Activated T-cell treated with anti-CD3 and anti-CD28 coated beads, Interleukin-2, amount 50 U/mL, for 24 hours (primary cell): ENCODE data around the gene DDHD1.
"Not testable (repeated sequence)": the region's sequence is repeated elsewhere in the genome, so short reads cannot be mapped to it uniquely, and the experiment has no call there.

Source experiments
- DNase-seq: peaks from one replicate; pipeline ENCODE4 v3.0.0-alpha.2; 2020
- H3K27ac Mint-ChIP-seq: 2 replicates; pipeline ENCODE4 v1.8.0; 2020; ENCODE audit warnings: mild to moderate bottlenecking, mixed read lengths
- H3K27me3 Mint-ChIP-seq: 2 replicates; pipeline ENCODE4 v1.8.0; 2020; ENCODE audit warnings: mixed read lengths
- H3K36me3 Mint-ChIP-seq: 2 replicates; pipeline ENCODE4 v1.8.0; 2020; ENCODE audit warnings: low read depth, mixed read lengths
- H3K4me1 Mint-ChIP-seq: 2 replicates; pipeline ENCODE4 v1.8.0; 2020; ENCODE audit warnings: low read depth, mixed read lengths
- H3K4me3 Mint-ChIP-seq: 2 replicates; pipeline ENCODE4 v1.8.0; 2020; ENCODE audit warnings: mild to moderate bottlenecking, moderate library complexity, mixed read lengths
- H3K9me3 Mint-ChIP-seq: 2 replicates; pipeline ENCODE4 v1.8.0; 2020; ENCODE audit warnings: mixed read lengths

The DDHD1 gene

DNA sequence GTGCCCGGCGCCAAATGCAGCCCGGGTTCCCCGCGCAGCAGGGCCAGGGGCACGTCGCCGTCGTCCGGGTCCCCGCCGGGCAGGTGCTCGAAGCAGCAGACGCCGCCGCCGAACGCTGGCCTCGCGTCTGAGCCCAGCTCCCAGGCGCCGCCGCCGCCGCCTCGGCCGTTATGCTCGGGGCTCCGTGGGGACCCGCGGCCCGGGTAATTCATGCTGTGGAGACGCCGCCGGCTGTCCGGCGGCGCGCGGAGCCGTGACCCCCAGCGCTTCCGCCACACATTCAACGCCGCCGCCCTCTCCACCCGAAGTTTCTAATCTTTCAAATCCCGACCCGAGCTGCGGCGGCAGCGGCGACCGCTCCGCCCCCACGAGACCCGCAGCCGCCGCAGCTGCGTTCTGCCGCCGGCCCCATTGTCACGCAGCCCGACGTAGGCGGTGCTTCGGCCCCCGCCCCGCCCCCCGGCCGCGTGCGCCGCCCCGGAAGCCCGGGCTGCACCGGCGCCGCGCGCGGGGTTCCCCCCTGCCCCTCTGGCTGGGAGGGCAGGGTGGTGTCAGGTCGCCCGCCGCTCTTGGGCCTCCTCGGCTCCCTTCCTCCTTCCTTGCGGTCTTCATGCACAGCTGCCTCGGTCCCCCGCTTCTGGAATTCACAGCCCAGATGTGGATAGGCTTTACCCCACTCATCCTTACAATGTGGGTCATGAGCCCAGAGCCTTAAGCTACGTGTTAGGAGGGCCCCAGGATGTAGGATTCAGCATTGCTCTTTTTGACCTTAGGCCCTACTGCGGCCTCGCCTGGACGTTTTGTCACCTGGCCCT is at the start of gene DDHD1:
Gene DDHD1 (minus strand): TSS at position 437 of the 815 bp plus-strand sequence. CDS start 225 bp downstream, at position 212.
- DNase-seq: peak; percentile 90
- Mint-ChIP-seq H3K27me3 (no peaks in the 10 kb centered on the region), H3K4me1 (peaks cover 42% of the 10 kb centered on the region), H3K27ac (peak within 1 kb of the TSS; percentile 98), H3K36me3 (peaks cover 36% of the 10 kb centered on the region), H3K9me3 (no peaks in the 10 kb centered on the region), H3K4me3 (peak within 1 kb of the TSS; percentile 99)

GRCh38 chr14:53195949-53196348 is 42.8 kb upstream of the DDHD1 start:
- Mint-ChIP-seq H3K27ac (no peak overlapping the region), H3K36me3 (no peaks in the 10 kb centered on the region), H3K4me1 (peaks cover 27% of the 10 kb centered on the region), H3K27me3 (no peaks in the 10 kb centered on the region), H3K9me3 (peaks cover 6% of the 10 kb centered on the region), H3K4me3 (no peak overlapping the region)
- no peak for DNase-seq

DNA sequence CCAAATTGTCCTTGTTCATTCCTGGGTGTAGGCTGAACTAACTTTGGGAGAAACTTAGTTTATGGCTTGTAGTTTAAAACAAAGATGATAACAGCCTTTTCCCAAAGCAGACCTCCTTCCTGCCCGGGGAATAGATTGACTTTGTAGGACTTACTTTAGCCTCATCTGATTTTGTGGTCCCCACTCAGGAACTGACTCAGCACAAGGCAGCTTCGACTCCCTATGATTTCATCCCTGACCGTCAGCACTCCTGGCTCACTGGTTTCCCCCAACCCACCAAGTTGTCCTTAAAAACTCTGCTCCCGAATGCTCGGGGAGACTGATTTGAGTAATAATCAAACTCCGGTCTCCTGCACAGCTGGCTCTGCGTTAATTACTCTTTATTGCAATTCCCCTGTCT is 40.1 kb upstream of the DDHD1 start:
- Mint-ChIP-seq H3K27ac (no peak overlapping the region), H3K27me3 (no peaks in the 10 kb centered on the region), H3K4me1 (peaks cover 36% of the 10 kb centered on the region), H3K36me3 (no peaks in the 10 kb centered on the region), H3K9me3 (no peaks in the 10 kb centered on the region), H3K4me3 (no peak overlapping the region)
- DNase-seq: no peak

GRCh38 chr14:53192052-53192760 is 39.1 kb upstream of the DDHD1 start:
- no peak overlapping the region for H3K27ac Mint-ChIP-seq
- no peak for DNase-seq
- no peaks in the 10 kb centered on the region for H3K27me3 Mint-ChIP-seq
- H3K36me3 Mint-ChIP-seq: no peaks in the 10 kb centered on the region
- no peaks in the 10 kb centered on the region for H3K9me3 Mint-ChIP-seq
- no peak overlapping the region for H3K4me3 Mint-ChIP-seq
- H3K4me1 Mint-ChIP-seq: peaks cover 36% of the 10 kb centered on the region

- DNase-seq: peak; percentile 72
- H3K27me3 Mint-ChIP-seq: peaks cover 3% of the 10 kb centered on the region
- H3K9me3 Mint-ChIP-seq: no peaks in the 10 kb centered on the region
- H3K27ac Mint-ChIP-seq: peak overlapping the region; percentile 90
- H3K4me3 Mint-ChIP-seq: peak overlapping the region; percentile 39
- H3K4me1 Mint-ChIP-seq: peaks cover 41% of the 10 kb centered on the region
- no peaks in the 10 kb centered on the region for H3K36me3 Mint-ChIP-seq
These were observed 37.8 kb upstream of the DDHD1 start for GRCh38 chr14:53190938-53191337.

DNA sequence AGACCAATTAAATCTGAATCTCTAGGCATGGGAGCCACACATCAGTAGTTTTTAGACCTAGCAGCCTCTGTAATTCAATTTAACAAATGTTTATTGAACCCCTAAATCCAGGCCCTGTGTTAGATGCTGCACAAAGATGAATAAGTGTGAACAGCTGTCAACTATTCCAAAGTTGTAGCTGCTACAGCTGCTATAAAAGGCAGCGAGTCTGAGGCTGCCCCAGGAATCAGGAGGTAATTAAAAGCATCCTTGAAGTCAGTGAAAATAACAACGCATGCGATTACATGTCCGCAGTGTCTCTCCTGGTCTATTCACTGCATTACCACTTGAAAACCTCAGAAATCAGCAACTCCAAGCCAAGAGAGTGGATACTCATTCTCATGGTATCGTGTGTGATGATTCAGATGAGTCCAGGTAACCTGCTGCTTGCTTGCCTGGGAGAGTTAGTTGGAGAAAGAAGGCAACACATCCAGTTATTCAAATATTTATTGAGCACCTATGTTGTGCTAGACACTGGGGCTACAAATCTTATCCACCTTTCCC is 34.9 kb upstream of the DDHD1 start:
- peaks cover 48% of the 10 kb centered on the region for H3K4me1 Mint-ChIP-seq
- no peaks in the 10 kb centered on the region for H3K9me3 Mint-ChIP-seq
- DNase-seq: no peak
- H3K36me3 Mint-ChIP-seq: no peaks in the 10 kb centered on the region
- no peak overlapping the region for H3K27ac Mint-ChIP-seq
- no peak overlapping the region for H3K4me3 Mint-ChIP-seq
- peaks cover 3% of the 10 kb centered on the region for H3K27me3 Mint-ChIP-seq

DNA sequence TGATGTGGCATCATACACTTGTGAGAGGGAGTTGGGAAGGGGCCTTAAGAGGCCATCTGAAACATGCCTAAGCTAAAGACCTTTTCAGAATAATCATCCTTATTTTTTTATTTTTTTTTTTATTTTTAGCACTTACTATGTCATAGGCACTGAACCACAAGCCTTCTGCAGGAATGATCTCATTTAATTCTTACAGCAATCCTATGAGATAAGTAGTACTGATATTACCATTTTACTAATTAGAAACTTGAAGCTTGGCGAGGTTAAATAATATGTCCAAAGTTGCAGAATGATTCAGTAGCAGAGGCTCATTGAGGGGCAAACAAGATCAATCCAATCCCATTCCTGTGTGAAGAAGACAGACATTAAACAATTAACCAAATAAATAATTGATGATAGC is 33.4 kb upstream of the DDHD1 start:
- Mint-ChIP-seq H3K27ac (no peak overlapping the region), H3K4me3 (no peak overlapping the region), H3K27me3 (peaks cover 3% of the 10 kb centered on the region), H3K9me3 (no peaks in the 10 kb centered on the region), H3K4me1 (peaks cover 40% of the 10 kb centered on the region), H3K36me3 (no peaks in the 10 kb centered on the region)
- no peak for DNase-seq

DNA sequence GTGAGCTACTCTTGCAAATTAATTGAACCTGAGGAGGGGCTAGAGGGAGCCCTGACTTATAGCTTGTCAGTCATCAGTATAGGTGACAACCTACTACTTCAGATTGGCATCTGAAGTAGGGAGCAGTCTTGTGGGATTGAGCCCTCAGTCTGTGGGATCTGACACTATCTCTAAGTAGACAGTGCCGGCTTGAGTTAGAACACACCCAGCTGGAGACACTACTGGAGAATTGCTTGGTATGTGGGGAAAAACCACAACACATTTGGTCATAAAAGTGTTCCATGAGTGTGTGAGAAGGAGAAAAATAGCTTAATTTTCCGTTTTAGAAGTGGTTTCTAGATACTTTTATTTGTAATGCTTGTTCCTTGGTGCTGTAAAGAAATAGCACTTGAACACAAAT is 30.5 kb upstream of the DDHD1 start:
- Mint-ChIP-seq H3K4me3 (no peak overlapping the region), H3K36me3 (no peaks in the 10 kb centered on the region), H3K27ac (no peak overlapping the region), H3K27me3 (peaks cover 3% of the 10 kb centered on the region), H3K4me1 (peaks cover 44% of the 10 kb centered on the region), H3K9me3 (no peaks in the 10 kb centered on the region)
- DNase-seq: no peak

DNA sequence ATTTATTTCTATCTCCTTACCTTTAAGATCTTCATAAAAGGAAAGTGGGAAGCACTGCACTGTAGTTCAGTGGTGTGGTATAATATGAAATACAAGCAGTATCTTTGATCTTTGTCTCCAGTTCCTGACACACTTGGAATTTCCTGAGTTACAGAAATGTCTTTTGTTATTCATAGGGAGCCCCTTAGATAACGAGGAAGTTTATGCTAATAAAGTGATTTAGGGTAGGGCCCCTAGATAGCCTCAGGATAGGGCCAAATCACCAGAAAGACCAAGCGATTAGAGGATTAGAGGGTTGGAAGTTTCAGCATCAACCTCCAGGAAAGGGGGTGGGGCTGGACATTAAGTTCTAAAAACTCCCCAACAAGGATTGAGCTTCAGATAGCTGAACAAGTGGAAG is 29.9 kb upstream of the DDHD1 start:
- no peaks in the 10 kb centered on the region for H3K36me3 Mint-ChIP-seq
- no peaks in the 10 kb centered on the region for H3K9me3 Mint-ChIP-seq
- H3K4me1 Mint-ChIP-seq: peaks cover 44% of the 10 kb centered on the region
- H3K4me3 Mint-ChIP-seq: no peak overlapping the region
- peaks cover 3% of the 10 kb centered on the region for H3K27me3 Mint-ChIP-seq
- no peak for DNase-seq
- no peak overlapping the region for H3K27ac Mint-ChIP-seq

GRCh38 chr14:53181463-53182081 is 28.4 kb upstream of the DDHD1 start:
- H3K36me3 Mint-ChIP-seq, H3K9me3 Mint-ChIP-seq, H3K27me3 Mint-ChIP-seq, DNase-seq: not testable (repeated sequence)
- H3K27ac Mint-ChIP-seq: peak overlapping the region; percentile 77
- H3K4me1 Mint-ChIP-seq: peaks cover 43% of the 10 kb centered on the region
- peak overlapping the region; percentile 8 for H3K4me3 Mint-ChIP-seq

DNA sequence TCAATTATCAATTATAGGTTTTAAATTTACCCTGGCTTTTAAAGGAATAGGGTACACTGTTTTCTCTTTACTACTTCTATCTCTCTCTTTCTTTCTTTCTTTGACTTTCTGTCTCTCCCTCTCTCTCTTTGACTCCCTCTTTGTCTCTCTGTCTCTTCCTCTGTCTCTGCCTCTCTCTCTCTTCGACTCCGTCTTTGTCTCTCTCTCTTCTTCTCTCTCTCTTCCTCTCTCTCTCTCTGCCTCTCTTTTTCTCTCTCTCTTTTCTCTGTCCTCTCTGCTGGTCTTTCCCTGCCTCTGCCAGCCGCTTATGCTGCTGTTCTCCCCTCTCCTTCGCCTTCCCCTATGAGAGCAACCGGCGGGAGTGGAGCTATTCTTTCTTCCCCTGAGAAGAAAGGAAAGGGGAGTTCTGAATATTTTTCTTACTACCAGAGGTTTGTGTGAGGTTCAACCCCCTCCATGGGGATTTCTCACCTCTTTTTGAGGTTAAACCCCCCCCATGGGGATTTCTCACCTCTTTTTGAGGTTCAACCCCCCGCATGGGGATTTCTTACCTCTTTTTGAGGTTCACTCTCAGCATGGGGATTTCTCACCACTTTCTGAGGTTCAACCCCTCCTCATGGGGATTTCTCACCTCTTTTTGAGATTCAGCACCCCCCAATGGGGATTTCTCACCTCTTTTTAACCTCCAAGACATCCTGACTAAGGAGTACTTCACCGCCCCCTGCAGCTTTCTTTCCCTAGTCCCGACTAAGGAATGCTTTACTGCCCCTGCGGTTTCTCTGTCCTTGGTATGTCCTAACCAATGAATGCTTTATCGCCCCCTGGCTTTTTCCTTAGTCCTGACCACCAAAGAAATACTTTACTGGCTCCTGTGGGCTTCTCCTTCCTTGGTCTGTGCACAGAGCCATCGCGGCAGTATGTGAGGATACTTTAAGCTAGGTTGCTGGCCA is 27.4 kb upstream of the DDHD1 start:
- H3K27ac Mint-ChIP-seq: peak overlapping the region; percentile 77
- no peaks in the 10 kb centered on the region for H3K36me3 Mint-ChIP-seq
- H3K4me3 Mint-ChIP-seq: peak overlapping the region; percentile 8
- H3K9me3 Mint-ChIP-seq: no peaks in the 10 kb centered on the region
- DNase-seq: peak; percentile 51
- no peaks in the 10 kb centered on the region for H3K27me3 Mint-ChIP-seq
- peaks cover 37% of the 10 kb centered on the region for H3K4me1 Mint-ChIP-seq

DNA sequence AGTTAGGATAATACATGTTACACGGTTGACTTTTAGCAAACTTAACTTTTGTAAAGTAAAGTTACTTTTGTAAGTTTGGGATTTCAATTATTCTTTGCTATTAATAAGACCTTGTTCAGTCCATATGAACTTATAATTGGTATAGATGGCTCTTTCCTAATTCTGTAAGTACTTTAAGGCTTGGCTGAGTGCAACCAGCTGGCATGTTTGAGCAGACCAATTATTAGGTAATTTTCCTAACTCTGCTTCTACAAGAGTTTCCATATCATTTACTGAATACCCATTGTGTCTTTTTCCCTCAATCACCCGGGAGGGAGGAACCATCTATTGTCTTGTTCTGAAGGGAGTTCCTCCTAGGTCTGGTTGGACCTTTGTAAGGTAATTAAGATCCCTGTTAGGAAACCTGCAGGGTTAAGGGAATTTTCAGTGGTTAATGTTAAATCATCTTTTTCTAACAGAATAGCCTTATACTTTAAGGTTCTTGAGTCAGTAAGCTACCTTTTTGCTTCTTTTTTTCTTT is 26.4 kb upstream of the DDHD1 start:
- not testable (repeated sequence) for H3K27ac Mint-ChIP-seq, H3K36me3 Mint-ChIP-seq, H3K27me3 Mint-ChIP-seq, H3K4me3 Mint-ChIP-seq, H3K9me3 Mint-ChIP-seq, DNase-seq
- peaks cover 35% of the 10 kb centered on the region for H3K4me1 Mint-ChIP-seq

- no peak for DNase-seq
- Mint-ChIP-seq H3K4me1 (peaks cover 8% of the 10 kb centered on the region), H3K36me3 (no peaks in the 10 kb centered on the region), H3K27me3 (no peaks in the 10 kb centered on the region), H3K4me3 (no peak overlapping the region), H3K27ac (no peak overlapping the region), H3K9me3 (no peaks in the 10 kb centered on the region)
These were observed 22.3 kb upstream of the DDHD1 start for GRCh38 chr14:53175375-53175774.

GRCh38 chr14:53174918-53175317 is 21.8 kb upstream of the DDHD1 start:
- Mint-ChIP-seq H3K27ac (no peak overlapping the region), H3K36me3 (no peaks in the 10 kb centered on the region), H3K4me3 (no peak overlapping the region), H3K9me3 (no peaks in the 10 kb centered on the region), H3K27me3 (no peaks in the 10 kb centered on the region), H3K4me1 (peaks cover 3% of the 10 kb centered on the region)
- no peak for DNase-seq
